DLD1 (cell line): ENCODE data around the gene SERF1A.
"Not testable (repeated sequence)": the region's sequence is repeated elsewhere in the genome, so short reads cannot be mapped to it uniquely, and the experiment has no call there.

Experiments
- in situ Hi-C: cut with HindIII; loops from 2 replicates; pipeline ENCODE4 v1.10.0; 2017; ENCODE audit warnings: low sequenced_read_pairs

The SERF1A gene

GRCh38 chr5:70900533-70901271 is at the start of gene SERF1A:
Gene SERF1A (plus strand): TSS chr5:70900669. CDS start chr5:70900870, 201 bp downstream.
- in situ Hi-C loops: not testable (repeated sequence)

- in situ Hi-C loops: not testable (repeated sequence)
These were observed 33.7 kb upstream of the SERF1A start for GRCh38 chr5:70866778-70867177.

DNA sequence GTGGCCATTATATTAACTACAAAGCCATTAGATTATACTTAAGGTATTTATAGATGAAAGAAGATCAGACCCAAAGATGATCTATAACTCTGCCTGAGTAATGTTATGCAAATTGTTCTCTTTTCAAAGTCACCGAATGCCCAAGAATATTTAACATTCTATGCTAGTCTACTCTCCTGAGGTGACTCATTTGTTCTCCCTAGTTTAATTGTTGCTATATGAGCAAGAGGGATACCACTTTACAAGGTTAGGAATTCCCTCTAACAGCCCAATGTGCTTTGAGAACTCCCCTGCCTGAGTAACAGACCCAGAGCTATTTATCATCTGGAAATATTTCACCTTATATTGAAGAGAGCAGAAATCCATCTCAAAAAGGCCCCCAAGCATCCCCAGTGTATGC is 29.8 kb upstream of the SERF1A start:
- in situ Hi-C loops: not testable (repeated sequence)

GRCh38 chr5:70896076-70896475 is 4.4 kb upstream of the SERF1A start:
- in situ Hi-C loops: not testable (repeated sequence)

- in situ Hi-C loops: not testable (repeated sequence)
These were observed 753 bp downstream of the SERF1A start for GRCh38 chr5:70901272-70901571.

- in situ Hi-C loops: not testable (repeated sequence)
These were observed 6.2 kb downstream of the SERF1A start for GRCh38 chr5:70906624-70907023.

DNA sequence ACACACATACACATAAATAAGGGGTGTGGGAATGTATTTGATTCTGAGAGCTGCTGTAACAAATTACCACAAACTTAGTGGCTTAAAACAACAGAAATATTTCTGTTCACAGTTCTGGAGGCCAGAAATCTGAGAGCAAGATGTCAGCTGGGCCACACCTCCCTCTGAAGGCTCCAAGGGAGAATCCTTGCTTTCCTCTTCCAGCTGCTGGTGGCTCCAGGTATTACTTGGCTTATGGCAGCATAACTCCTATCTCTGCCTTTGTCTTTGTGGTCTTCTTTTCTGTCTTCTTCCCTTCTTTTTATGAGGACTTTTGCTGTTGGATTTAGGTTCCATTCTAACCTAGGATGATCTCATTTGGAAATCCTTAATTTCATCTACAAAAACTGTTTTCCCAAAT is 16.4 kb downstream of the SERF1A start:
- in situ Hi-C loops: not testable (repeated sequence)

DNA sequence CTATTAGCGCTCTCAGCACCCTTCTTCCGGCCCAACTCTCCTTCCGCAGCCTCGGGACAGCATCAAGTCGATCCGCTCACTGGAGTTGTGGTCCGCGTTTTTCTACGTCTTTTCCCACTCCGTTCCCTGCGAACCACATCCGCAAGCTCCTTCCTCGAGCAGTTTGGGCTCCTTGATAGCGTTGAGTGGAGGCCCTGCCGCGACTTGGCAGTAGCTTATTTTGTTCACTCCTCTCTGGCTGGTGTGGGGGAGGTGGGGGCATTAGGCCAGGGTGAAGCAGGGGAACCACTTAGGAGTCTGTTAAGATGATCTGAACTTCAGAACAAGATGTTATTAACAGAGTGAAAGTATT is 24.7 kb downstream of the SERF1A start:
- in situ Hi-C loops: not testable (repeated sequence)

GRCh38 chr5:70931709-70932368 is 31.4 kb downstream of the SERF1A start:
- in situ Hi-C loops: not testable (repeated sequence)

DNA sequence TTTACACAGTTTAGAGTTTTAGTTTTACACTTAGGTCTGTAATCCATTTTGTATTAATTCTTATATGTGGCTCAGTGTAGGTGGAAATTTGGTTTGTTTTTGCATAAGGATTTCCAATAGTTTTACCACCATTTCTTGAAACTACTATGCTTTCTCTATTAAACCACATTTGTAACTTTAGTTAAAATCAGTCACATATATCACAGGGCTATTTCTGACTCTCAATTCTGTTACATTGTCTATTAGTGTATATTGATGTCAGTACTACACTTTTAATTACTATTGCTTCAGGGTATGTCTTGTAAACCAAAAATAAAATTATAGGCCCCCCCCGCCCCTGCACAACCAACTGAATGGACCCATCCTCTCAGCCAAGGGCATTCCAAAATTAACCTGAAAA is 32.1 kb downstream of the SERF1A start:
- in situ Hi-C loops: not testable (repeated sequence)

DNA sequence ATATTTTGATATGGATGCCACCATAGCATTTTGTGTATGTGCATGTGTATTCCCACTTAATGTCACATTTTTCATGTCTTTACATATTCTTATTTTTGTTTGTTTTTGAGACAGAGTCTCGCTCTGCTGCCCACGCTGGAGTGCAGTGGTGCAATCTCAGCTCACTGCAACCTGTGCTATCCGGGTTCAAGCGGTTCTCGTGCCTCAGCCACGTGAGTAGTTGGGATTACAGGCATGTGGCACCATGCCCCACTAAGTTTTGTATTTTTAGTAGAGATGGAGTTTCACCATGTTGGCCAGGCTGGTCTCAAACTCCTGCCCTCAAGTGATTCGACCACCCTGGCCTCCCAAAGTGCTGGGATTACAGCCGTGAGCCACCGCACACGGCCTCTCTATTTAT is 52.6 kb downstream of the SERF1A start:
- in situ Hi-C loops: not testable (repeated sequence)
